HCT116 (cell line): Measurements from ENCODE around the gene PRMT7. TPM values are rescaled to one million over a fixed set of nuclear protein-coding genes. Genes with fewer than 3 reads are reported as not detected.

ENCODE experiments used
- ATAC-seq: fragments of 200-7000 bp; cut with Tn5 transposase; 2 replicates; pipeline ENCODE4 v1.9.1; 2020; ENCODE audit warnings: mild to moderate bottlenecking, moderate library complexity
- BruUV-seq: library from RNA; stranded (reverse); fragments of 400-500 nt; replicated peaks from 2 replicates; lab custom pipeline; 2021; lab: Mats Ljungman, UMichigan
- CTCF ChIA-PET: fragments of 300-600 bp; sonication (Branson Sonifier 250); formaldehyde crosslinking; loops from one replicate; lab custom pipeline; 2021; ENCODE audit warnings: antibody characterized with exemption; lab: Charles Lee
- POLR2A ChIA-PET: fragments of 300-600, 350-600 bp; sonication (Branson Sonifier 250); formaldehyde crosslinking; loops from one replicate; lab custom pipeline; 2021; ENCODE audit warnings: antibody characterized with exemption; lab: Charles Lee
- RAD21 ChIA-PET, 2 experiments: fragments of 300-600 bp; sonication (Branson Sonifier 250); formaldehyde crosslinking; loops; one replicate each; lab custom pipeline; 2023; ENCODE audit warnings: low total read pairs in 2 of 2; ENCODE audit not compliant: uncharacterized antibody in 2 of 2, unreplicated experiment in 2 of 2, low non-redundant PET in 1 of 2; lab: Charles Lee
- DNase-seq: peaks from one replicate; pipeline ENCODE4 v3.0.0-alpha.2; 2010; ENCODE audit warnings: low read depth, low spot score
- H2AFZ ChIP-seq: fragments of 200-600 bp; shearing (Covaris generic), sonication (generic); 2 replicates; pipeline ENCODE4 v1.6.1; 2017; ENCODE audit warnings: low read depth, mixed run types, mixed read lengths, antibody characterized with exemption, low read length; ENCODE audit not compliant: poor library complexity, severe bottlenecking
- H3K27ac ChIP-seq: 2 replicates; pipeline ENCODE4 v1.5.1; 2012; ENCODE audit warnings: low read depth, low read length
- H3K27me3 ChIP-seq: fragments of 200-600 bp; sonication (generic); 2 replicates; pipeline ENCODE4 v1.6.1; 2016; ENCODE audit warnings: mixed run types, low read length, mixed read lengths; ENCODE audit not compliant: insufficient read depth
- H3K36me3 ChIP-seq, 2 experiments: fragments of 200-500 bp in 1 of 2; fragments of 200-600 bp in 1 of 2; sonication (Bioruptor generic) in 1 of 2; sonication (generic) in 1 of 2; 2 replicates each; pipeline versions ENCODE4 v1.5.1 to v1.6.1; 2014 to 2016; ENCODE audit warnings: low read length in 2 of 2, inconsistent platforms in 1 of 2, mixed read lengths in 1 of 2, mixed run types in 1 of 2; ENCODE audit not compliant: insufficient read depth in 2 of 2, control insufficient read depth in 1 of 2
- H3K4me1 ChIP-seq, 2 experiments: fragments of 200-600 bp in 1 of 2; sonication (generic) in 1 of 2; 2 replicates each; pipeline versions ENCODE4 v1.5.1 to v1.6.1; 2012 to 2017; ENCODE audit warnings: low read length in 2 of 2, inconsistent platforms in 1 of 2, mild to moderate bottlenecking in 1 of 2, mixed read lengths in 1 of 2, mixed run types in 1 of 2, moderate library complexity in 1 of 2; ENCODE audit not compliant: insufficient read depth in 2 of 2, control insufficient read depth in 1 of 2
- H3K4me2 ChIP-seq: fragments of 200-600 bp; sonication (generic); 2 replicates; pipeline ENCODE4 v1.6.1; 2017; ENCODE audit warnings: mixed run types, low read length, mixed read lengths
- H3K4me3 ChIP-seq, 2 experiments: fragments of 200-600 bp in 1 of 2; sonication (generic) in 1 of 2; replicated peaks in 1 of 2; 2 replicates each; pipeline ENCODE4 v1.5.1; 2011 to 2016; ENCODE audit warnings: low read length in 2 of 2, control low read depth in 1 of 2, low read depth in 1 of 2, mild to moderate bottlenecking in 1 of 2, mixed read lengths in 1 of 2, mixed run types in 1 of 2
- H3K79me2 ChIP-seq: fragments of 200-600 bp; sonication (generic); 2 replicates; pipeline ENCODE4 v1.6.1; 2017; ENCODE audit warnings: mild to moderate bottlenecking, mixed run types, low read length, moderate library complexity, mixed read lengths; ENCODE audit not compliant: insufficient read depth
- H3K9ac ChIP-seq: fragments of 200-600 bp; sonication (generic); 2 replicates; pipeline ENCODE4 v1.6.1; 2016; ENCODE audit warnings: low read length, mixed read lengths
- H3K9me2 ChIP-seq: fragments of 200-600 bp; sonication (generic), shearing (Covaris generic); 2 replicates; pipeline ENCODE4 v1.6.1; 2017; ENCODE audit warnings: mixed run types, mild to moderate bottlenecking, moderate library complexity; ENCODE audit not compliant: insufficient read depth
- H3K9me3 ChIP-seq, 2 experiments: fragments of 200-500 bp in 1 of 2; fragments of 200-600 bp in 1 of 2; sonication (Bioruptor generic) in 1 of 2; sonication (generic) in 1 of 2; 2 replicates each; pipeline ENCODE4 v1.6.1; 2014 to 2017; ENCODE audit warnings: low read length in 2 of 2, mixed read lengths in 2 of 2, inconsistent platforms in 1 of 2, low read depth in 1 of 2, mild to moderate bottlenecking in 1 of 2, mixed run types in 1 of 2, moderate library complexity in 1 of 2; ENCODE audit not compliant: control insufficient read depth in 1 of 2, insufficient read depth in 1 of 2
- H4K20me1 ChIP-seq: fragments of 200-600 bp; sonication (generic), shearing (Covaris generic); 2 replicates; pipeline ENCODE4 v1.6.1; 2017; ENCODE audit warnings: mixed run types, mild to moderate bottlenecking, moderate library complexity; ENCODE audit not compliant: insufficient read depth
- CBX3 ChIP-seq: IDR thresholded peaks from 2 replicates; pipeline ENCODE4 v1.6.1; 2012; ENCODE audit warnings: low read depth
- CEBPB ChIP-seq: IDR thresholded peaks from 2 replicates; pipeline ENCODE4 v1.6.1; 2012; ENCODE audit warnings: low read depth
- CTCF ChIP-seq, 3 experiments: fragments of 200-600 bp in 1 of 3; sonication (generic) in 1 of 3; IDR thresholded peaks in 2 of 3; conservative IDR thresholded peaks in 1 of 3; 2 replicates each; pipeline ENCODE4 v1.5.1; 2012 to 2017; ENCODE audit warnings: low read depth in 2 of 3, low read length in 2 of 3, antibody characterized with exemption in 1 of 3, borderline replicate concordance in 1 of 3, control low read depth in 1 of 3, mild to moderate bottlenecking in 1 of 3, mixed read lengths in 1 of 3, mixed run types in 1 of 3, moderate library complexity in 1 of 3; ENCODE audit not compliant: insufficient read depth in 1 of 3
- ELF1 ChIP-seq: IDR thresholded peaks from 2 replicates; pipeline ENCODE4 v1.6.1; 2012; ENCODE audit warnings: low read depth, borderline replicate concordance
- EZH2phosphoT487 ChIP-seq: fragments of 200-600 bp; IDR thresholded peaks from 2 replicates; pipeline ENCODE4 v1.6.1; 2018; ENCODE audit warnings: antibody characterized with exemption, borderline replicate concordance
- JUND ChIP-seq: IDR thresholded peaks from 2 replicates; pipeline ENCODE4 v1.6.1; 2012
- SIN3A ChIP-seq: IDR thresholded peaks from 2 replicates; pipeline ENCODE4 v1.6.1; 2012; ENCODE audit warnings: low read depth
- SP1 ChIP-seq: IDR thresholded peaks from 2 replicates; pipeline ENCODE4 v1.6.1; 2012; ENCODE audit warnings: low read depth
- SRF ChIP-seq: IDR thresholded peaks from 2 replicates; pipeline ENCODE4 v1.6.1; 2012; ENCODE audit warnings: low read depth
- YY1 ChIP-seq: IDR thresholded peaks from 2 replicates; pipeline ENCODE4 v1.6.1; 2011; ENCODE audit warnings: low read length, low read depth, moderate library complexity, mild to moderate bottlenecking; ENCODE audit not compliant: insufficient replicate concordance; ENCODE audit errors: extremely low read depth
- ZFX ChIP-seq: fragments of 450-650 bp; IDR thresholded peaks from 2 replicates; pipeline ENCODE4 v1.6.1; 2017
- ZNF274 ChIP-seq: fragments of 200-500 bp; sonication (Bioruptor generic); IDR thresholded peaks from 2 replicates; pipeline ENCODE4 v1.6.1; 2014; ENCODE audit warnings: mild to moderate bottlenecking, low read depth, low read length, inconsistent platforms
- intact Hi-C: fragments of 100-400 bp; cut with micrococcal nuclease; formaldehyde crosslinking; loops from 2 replicates; pipeline ENCODE4 v1.10.0; 2022
- total RNA-seq: library from RNA; stranded (reverse); gene quantifications from one replicate; pipeline ENCODE4 v1.2.1, GENCODE V29; 2021; ENCODE audit not compliant: unreplicated experiment
- TF ChIP-seq, protein P1 (sequence below): IDR thresholded peaks from 2 replicates; pipeline ENCODE4 v1.6.1; 2012
- TF ChIP-seq, protein P2 (sequence below): IDR thresholded peaks from 2 replicates; pipeline ENCODE4 v1.6.1; 2011; ENCODE audit warnings: mild to moderate bottlenecking, low read length, moderate library complexity; ENCODE audit not compliant: insufficient replicate concordance; ENCODE audit errors: extremely low read depth

PRMT7 gene
- total RNA-seq, 1 experiment from 2014 or later = 34.4 TPM

- Histone ChIP-seq H3K4me2 (no peak overlapping the region), H3K9ac (no peak overlapping the region), H2AFZ (no peak overlapping the region), H3K36me3 (peaks cover 0 to under 1% of the 10 kb centered on the region in 2 experiments; a peak in 1 of 4 replicates), H3K27me3 (no peaks in the 10 kb centered on the region), H3K9me2 (no peaks in the 10 kb centered on the region), H3K9me3 (no peaks in the 10 kb centered on the region), H3K4me3 (no peak overlapping the region), H3K27ac (no peak overlapping the region), H4K20me1 (no peaks in the 10 kb centered on the region), H3K79me2 (no peaks in the 10 kb centered on the region), H3K4me1 (peaks cover 0 to 6% of the 10 kb centered on the region in 2 experiments; a peak in 1 of 4 replicates)
- no TSS peak for BruUV-seq
- intact Hi-C loops = no loop called here
- no peak for TF ChIP-seq SRF
- TF ChIP-seq SIN3A = no peak
- no peak for TF ChIP-seq SP1
- TF ChIP-seq CBX3 = no peak
- TF ChIP-seq, protein P1, sequence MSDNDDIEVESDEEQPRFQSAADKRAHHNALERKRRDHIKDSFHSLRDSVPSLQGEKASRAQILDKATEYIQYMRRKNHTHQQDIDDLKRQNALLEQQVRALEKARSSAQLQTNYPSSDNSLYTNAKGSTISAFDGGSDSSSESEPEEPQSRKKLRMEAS = no peak
- TF ChIP-seq ZFX = no peak
- TF ChIP-seq JUND = no peak
- TF ChIP-seq ZNF274 = no peak
- no peak for TF ChIP-seq CTCF (IDR thresholded peaks at IDR 0.05 in 2 of 3, conservative IDR thresholded peaks at IDR 0.05 in 1 of 3; ENCODE audit: borderline replicate concordance in 1 of 3, insufficient read depth in 1 of 3, low read depth in 2 of 3, low read length in 2 of 3)
- TF ChIP-seq CEBPB = no peak
- TF ChIP-seq, protein P2, sequence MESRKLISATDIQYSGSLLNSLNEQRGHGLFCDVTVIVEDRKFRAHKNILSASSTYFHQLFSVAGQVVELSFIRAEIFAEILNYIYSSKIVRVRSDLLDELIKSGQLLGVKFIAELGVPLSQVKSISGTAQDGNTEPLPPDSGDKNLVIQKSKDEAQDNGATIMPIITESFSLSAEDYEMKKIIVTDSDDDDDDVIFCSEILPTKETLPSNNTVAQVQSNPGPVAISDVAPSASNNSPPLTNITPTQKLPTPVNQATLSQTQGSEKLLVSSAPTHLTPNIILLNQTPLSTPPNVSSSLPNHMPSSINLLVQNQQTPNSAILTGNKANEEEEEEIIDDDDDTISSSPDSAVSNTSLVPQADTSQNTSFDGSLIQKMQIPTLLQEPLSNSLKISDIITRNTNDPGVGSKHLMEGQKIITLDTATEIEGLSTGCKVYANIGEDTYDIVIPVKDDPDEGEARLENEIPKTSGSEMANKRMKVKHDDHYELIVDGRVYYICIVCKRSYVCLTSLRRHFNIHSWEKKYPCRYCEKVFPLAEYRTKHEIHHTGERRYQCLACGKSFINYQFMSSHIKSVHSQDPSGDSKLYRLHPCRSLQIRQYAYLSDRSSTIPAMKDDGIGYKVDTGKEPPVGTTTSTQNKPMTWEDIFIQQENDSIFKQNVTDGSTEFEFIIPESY = no peak
- TF ChIP-seq ELF1 = no peak
- TF ChIP-seq EZH2phosphoT487 = no peak
- no peak for TF ChIP-seq YY1
- POLR2A ChIA-PET = no interaction called here
- DNase-seq (no peak), ATAC-seq (no peak)
- CTCF ChIA-PET = interaction anchor here (0.6 to 1.1 kb wide), 2 partner anchors 10 to 27 kb away, joined by 3 read pairs; no protein-coding TSS in a partner anchor
- RAD21 ChIA-PET = no interaction called here
These were observed 52.3 kb downstream of the PRMT7 start for GRCh38 chr16:68362947-68363657.
